GM12873 (cell line): ENCODE results near the gene ZDHHC14.

ENCODE experiments used
- CTCF ChIP-seq: IDR thresholded peaks from 2 replicates; pipeline ENCODE4 v1.5.1; 2012; ENCODE audit warnings: low read depth, mild to moderate bottlenecking, moderate library complexity, low read length, control low read depth; ENCODE audit not compliant: insufficient read depth; ENCODE audit errors: missing control alignments

ZDHHC14 gene

GRCh38 chr6:157370755-157371154, 10.2 kb upstream of the ZDHHC14 start:
- no peak for TF ChIP-seq CTCF

GRCh38 chr6:157372501-157373280, 8.3 kb upstream of the ZDHHC14 start:
- no peak for TF ChIP-seq CTCF

DNA sequence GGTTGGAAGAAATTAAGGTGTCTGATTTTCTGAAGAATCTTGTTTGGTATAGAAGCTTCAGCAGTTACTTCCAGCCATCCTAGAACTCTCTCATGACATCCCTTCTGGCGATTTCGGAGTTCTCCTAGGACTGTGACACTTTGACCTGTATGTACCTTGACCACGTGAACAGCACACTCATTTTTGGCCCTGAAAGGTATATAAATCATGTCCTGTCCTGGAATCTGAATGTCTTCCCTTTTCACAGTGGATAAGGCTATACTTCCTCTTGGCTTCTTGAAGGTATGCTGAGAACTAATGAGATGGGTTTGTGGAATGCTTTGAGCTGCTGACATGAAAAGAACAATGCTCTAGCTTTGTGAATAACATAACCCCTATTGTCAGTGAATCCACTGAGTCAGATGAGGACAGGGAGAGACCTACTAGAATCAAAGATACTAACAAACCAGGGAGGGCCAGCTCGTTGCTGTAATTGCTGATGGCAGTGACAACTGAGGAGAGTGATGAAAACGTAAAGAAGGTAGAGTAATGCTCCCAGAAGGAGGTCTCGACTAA, 6.0 kb upstream of the ZDHHC14 start:
- TF ChIP-seq CTCF: no peak

DNA sequence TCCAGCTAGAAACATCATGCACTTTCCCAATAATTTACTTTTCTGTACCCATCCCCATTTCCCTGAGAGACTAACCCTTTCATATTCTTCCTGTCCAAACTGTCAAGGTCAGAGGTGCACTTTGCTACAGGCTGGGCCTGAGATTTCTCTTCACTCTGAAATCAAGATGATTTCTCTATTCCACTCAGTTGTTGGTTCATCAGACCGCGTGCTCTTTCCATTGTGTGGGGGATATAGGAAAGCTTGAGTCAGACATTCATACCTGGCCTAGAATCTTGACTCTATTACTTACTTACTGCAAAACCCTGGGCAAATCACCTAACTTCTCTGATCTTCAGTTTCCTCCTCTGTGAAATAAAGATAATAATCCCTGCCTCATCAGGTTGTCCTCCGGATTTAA, 4.7 kb upstream of the ZDHHC14 start:
- no peak for TF ChIP-seq CTCF

DNA sequence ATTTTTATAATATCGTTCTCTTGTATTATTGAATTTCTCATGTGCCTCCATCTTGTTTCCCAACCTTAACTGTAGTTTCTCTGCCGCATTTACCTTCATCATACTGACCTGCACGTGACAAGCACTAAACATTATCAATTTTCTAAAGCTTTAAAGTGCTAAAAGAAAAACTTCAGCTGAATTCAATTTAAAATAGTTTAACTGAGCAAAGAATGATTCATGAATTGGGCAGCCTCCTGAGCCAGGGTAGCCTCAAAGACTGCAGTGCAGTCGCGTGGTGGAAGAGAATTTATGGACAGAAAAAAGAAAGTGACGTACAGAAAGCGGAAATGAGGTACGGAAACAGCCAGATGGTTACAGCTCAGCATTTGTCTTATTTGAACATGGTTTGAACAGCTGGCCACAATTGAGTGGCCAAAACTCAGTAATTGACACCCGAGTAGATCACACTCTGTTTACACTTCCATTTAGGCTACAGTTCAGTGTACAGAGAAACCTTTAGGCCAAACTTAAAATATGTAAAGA, 4.2 kb upstream of the ZDHHC14 start:
- TF ChIP-seq CTCF: no peak

GRCh38 chr6:157379656-157380457, 1.1 kb upstream of the ZDHHC14 start:
- TF ChIP-seq CTCF: no peak

GRCh38 chr6:157380458-157380778, 572 bp upstream of the ZDHHC14 start:
- no peak for TF ChIP-seq CTCF
